HG03039 (cell line): ENCODE results near the gene TNFRSF12A.

Experiments used
- ATAC-seq: cut with Tn5 transposase; IDR thresholded peaks from one replicate; pipeline ENCODE4 v1.9.1; 2021; ENCODE audit warnings: mild to moderate bottlenecking, moderate library complexity; ENCODE audit not compliant: unreplicated experiment

The TNFRSF12A gene, protein sequence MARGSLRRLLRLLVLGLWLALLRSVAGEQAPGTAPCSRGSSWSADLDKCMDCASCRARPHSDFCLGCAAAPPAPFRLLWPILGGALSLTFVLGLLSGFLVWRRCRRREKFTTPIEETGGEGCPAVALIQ

DNA sequence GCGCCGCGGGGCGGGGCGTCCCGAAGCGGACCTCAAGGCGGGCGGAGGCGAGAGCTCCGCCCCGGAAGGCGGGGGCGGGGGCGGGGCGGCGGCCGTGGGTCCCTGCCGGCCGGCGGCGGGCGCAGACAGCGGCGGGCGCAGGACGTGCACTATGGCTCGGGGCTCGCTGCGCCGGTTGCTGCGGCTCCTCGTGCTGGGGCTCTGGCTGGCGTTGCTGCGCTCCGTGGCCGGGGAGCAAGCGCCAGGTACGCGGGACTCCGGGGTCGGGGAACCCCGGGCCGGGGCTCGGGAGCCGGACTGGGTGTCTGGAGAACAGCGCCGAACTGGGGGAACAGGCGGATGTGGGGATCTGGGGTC lies at the start of gene TNFRSF12A:
Gene TNFRSF12A (plus strand): TSS at position 122 of the 357 bp plus-strand sequence. CDS start 30 bp downstream, at position 152.
- ATAC-seq: no peak

DNA sequence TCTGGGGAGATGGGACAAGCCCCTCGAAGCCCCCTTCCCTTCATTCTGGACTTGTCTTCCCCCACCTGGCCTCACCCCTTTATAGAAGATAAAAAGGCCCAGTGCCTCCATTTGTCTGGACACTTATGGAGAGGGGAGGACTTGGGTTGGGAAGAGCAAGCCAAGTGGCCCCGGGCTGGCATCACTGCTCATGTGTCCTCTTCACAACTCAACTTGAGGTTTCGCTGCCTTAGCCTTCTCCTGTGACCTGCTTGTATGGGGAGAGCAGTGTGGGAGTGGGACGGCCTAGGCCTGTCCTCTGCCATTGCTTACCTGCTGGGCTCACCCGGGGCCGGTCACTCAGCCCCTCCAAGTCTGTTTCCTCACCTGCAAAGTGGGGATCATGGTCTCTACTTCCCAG lies 49.6 kb upstream of the TNFRSF12A start:
- ATAC-seq: no peak

DNA sequence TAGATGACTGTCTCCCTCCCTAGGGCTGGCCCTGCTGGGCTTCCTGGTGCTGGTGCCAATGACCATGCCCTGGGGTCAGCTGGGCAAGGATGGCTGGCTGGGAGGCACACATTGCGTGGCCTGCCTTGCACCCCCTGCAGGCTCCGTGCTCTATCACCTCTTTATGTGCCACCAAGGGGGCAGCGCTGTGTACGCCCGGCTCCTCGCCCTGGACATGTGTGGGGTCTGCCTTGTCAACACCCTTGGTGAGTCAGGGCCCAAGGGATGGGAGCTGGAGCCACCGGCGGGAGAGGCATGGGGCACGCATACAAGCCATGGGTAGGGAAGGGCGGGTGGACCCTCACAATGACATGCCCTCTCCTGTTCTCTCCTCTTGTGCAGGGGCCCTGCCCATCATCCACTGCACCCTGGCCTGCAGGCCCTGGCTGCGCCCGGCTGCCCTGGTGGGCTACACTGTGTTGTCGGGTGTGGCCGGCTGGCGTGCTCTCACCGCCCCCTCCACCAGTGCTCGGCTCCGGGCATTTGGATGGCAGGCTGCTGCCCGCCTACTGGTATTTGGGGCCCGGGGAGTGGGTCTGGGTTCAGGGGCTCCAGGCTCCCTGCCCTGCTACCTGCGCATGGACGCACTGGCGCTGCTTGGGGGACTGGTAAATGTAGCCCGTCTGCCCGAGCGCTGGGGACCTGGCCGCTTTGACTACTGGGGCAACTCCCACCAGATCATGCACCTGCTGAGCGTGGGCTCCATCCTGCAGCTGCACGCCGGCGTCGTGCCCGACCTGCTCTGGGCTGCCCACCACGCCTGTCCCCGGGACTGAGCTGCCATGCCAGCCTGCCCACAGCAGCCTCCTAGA lies 48.8 kb upstream of the TNFRSF12A start:
- ATAC-seq: no peak

DNA sequence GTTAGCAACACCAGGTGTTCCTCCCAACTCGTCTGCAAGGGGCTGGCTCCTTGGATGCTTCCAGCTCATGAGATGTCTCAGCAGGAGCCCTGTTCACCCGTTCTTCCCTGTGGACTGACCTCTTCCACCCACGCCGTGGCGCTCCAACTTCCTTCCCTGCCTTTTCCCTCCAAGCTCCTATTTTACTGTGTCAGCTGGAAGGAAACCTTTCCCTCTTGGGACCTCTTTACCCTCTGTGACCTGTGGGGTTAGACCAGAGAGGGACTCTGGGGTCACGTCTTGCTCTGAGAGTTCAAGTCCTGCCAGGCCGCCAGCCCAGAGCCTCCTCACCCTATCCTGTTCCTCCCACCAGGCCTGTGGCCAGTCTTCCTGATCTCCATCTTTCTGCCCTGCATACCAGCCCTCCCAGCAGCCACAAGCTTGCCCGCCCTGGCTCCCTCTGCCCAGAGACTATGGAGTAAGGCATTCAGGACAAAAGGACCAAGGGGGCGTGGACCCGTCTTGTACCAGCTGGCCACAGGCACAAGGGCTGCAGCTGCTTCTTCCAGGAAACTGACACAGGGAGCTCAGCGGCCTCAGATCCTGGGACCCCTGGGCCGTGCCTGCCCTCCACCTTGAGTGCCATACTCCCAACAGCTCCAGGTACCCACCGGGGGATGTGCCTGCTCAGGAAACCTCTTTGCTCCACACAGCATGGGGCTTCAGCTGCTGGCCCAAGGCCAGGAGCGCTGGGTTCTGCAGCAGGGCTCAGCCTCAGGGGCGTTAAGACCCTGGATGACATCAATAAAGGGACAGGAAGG lies 48.0 kb upstream of the TNFRSF12A start:
- no peak for ATAC-seq

DNA sequence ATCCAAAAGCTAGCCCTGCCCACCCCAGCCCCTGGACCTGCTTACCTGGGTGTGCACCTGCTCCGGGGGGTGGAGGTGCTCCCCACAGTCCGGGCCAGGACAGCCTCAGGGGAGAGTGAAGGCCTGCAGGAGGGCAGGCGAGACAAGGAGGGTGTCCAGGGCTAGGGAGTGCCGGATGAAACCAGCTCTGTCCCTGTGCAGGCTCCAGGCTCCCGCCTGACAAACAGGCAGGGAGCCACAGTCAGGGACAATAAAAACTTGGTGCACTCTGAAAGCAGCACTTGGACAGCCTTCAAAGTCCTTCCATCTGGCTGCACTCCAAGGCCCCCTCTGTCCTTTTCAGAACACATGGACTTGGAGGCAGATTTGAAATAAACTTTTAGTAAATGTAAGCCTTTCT lies 47.1 kb upstream of the TNFRSF12A start:
- ATAC-seq: no peak

DNA sequence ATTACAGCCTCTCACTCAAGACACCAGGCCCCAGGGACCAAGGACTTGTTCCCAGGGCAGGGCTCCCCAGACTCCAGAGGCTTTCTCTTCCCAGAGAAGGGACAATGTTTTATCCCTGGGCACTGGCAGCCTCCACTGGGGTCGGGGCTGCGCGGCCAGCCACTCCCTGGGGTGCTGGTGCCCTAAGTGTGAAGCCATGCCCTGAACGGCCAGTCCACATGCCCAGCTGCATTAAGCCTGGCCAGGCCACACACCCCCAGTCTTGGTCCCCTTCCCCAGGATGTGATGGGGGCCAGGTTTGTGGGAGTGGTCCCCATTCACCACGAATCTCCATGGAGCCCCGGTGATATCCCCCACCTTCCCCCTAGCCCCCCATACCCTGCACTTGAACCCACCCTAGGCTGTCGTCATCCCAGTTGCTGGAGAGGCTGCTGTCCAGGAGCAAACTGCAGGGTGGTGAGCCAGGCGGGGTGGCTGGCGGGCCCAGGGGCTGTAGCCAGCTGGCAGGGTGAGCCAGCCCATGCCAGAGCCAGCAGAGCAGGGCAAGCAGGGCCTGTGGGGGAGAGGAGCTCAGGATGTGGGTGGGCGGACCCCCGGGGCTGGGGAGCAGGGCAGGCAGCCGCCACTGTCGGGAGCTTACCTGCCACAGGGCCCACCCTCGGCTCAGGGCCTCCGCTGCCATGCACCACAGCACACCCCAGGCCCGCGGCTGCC lies 46.4 kb upstream of the TNFRSF12A start:
- ATAC-seq: no peak

DNA sequence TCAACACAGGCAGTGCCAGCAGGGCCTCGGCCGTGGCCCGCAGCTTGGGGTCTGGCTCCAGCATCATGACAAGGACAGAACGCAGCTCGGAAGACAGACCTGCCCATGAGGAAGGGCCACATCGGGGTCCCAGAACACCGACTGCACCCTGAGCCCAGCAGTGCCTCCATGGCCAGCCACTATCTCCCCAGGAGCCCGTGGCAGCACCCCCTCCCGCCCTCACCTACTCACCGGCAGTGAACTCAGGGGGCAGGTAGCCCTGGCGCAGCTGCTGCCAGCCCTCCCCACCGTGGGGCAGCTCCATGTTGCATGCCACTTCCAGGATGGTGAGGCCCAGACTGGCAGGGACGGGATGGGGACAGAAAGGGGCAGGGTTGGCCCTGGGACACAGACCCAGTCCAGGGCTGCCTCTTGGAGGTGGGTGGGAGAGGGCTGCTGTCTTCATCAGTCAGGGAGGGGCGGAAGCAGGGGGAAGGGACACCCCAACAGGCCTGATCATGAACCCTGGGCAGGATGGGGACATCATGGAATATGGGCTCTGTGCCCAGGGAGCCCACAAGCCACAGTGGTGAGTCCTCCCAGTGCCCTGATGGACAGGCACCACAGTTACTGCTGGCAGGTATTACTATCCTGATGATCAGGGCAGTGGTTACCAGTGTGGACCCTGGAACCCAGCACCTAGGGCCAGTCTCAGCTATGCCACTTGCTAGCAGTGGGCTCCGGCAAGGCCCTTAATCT lies 45.7 kb upstream of the TNFRSF12A start:
- no peak for ATAC-seq

DNA sequence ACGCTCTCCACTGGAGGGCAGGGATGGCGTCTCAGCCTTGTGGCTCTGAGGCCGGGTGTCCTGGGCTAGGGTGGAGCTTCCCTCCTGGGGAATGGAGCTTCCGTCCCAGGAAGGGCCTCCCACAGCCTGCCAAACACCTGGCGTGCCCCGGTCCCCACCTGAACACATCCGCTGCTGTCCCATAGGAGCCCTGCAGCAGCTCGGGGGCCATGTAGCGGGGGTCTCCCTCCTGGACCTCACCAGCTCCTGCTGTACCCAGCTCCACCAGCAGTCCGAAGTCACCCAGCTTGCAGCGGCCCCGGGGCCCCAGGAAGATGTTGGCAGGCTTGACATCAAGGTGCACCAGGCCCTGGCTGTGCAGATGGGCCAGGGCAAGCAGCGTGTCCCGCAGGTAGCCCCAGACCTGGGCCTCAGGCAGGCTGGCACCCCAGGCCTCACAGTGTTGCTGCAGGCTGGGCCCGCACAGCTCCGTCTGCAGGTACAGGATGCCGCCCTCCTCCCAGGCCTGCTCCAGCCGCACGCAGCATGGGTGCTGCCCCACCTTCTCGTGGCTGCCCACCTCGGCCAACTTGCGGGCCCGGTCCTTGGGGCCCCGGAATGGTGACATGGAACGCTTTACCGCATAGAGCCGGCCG lies 44.9 kb upstream of the TNFRSF12A start:
- ATAC-seq: no peak

DNA sequence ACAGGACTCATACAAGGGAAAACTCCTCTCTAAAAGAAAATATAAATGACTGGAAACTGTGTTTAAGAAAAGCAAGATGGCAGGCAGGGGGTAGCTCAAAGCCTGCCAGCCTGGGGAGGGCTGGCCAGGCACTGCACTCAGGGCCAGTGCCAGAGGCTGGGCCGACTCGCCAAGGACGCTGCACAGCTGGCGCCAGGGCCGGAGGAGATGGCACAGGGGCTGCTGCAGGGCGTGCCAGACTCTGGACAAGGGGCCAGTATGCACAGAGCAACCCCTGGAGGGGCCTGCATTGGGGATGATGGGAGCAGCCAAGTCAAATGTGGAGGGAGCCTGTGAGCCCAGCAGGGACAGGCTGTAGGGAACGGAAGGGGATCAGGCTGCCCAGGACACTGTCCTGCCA lies 44.0 kb upstream of the TNFRSF12A start:
- ATAC-seq: no peak

DNA sequence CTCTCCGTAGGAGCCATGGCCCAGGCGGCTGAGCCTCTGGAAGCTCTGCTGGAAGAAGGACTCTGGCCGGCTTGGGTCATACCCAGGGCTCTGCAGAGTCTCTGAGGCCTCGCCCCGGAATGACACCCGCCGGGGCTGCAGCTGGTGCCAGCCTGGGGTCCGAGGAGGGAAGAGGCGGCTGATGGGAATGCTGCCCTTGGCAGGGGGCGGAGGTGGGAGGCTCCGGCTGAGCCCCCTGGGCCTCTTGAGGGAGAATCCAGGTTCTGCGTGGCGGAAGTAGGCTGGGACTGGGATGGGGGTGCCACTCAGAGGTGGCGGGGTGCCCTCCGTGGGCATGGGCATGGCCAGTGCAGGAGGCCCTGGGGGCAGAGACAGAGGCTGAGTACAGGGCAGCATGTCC lies 43.5 kb upstream of the TNFRSF12A start:
- no peak for ATAC-seq

DNA sequence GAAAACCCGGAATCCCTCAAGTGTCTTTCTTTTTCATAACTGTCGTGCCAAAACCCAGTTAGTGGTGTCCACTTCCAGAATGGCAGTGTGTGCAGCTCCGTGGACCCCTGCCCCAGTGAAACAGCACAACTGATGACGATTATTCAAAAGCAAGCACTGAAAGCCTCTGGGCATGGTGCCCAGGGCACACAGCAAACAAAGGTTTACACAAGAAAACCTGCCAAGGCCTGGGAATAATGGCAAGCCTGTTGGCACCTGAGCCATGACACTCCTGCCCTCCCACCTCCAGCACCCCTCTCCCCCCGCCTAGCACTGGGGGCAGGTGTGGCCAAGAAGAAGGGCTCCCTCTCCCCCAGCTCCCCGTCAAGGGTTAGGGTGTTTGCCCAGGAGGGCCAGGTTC lies 42.7 kb upstream of the TNFRSF12A start:
- no peak for ATAC-seq

DNA sequence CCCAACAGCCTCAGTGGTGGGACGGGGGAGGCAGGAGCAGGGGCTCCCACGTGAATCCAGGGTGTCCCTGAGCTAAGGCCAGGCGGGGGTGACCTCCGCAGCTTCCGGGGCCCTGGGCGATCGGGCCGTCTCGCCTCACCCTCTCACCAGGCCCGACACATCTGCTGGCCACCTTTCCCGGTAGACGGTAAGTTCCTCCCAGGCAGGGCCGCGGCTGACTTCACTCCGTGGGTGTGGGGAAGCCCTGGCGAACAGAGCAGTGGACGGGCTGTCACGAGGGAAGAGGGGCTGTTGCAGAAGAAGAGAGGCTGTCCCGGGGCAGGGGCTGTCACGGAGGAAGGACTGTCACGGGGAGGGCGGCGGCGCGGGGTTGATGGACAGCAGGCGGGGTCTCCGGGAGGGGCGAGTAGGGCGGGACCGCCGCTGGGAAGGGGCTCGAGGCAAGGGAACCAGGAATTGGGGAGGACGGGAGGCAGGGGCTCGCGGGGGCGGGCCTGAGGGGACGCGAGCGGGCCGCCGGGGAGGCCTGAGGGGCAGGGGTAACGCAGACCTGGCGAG lies 40.4 kb upstream of the TNFRSF12A start:
- ATAC-seq: peak; percentile 2

DNA sequence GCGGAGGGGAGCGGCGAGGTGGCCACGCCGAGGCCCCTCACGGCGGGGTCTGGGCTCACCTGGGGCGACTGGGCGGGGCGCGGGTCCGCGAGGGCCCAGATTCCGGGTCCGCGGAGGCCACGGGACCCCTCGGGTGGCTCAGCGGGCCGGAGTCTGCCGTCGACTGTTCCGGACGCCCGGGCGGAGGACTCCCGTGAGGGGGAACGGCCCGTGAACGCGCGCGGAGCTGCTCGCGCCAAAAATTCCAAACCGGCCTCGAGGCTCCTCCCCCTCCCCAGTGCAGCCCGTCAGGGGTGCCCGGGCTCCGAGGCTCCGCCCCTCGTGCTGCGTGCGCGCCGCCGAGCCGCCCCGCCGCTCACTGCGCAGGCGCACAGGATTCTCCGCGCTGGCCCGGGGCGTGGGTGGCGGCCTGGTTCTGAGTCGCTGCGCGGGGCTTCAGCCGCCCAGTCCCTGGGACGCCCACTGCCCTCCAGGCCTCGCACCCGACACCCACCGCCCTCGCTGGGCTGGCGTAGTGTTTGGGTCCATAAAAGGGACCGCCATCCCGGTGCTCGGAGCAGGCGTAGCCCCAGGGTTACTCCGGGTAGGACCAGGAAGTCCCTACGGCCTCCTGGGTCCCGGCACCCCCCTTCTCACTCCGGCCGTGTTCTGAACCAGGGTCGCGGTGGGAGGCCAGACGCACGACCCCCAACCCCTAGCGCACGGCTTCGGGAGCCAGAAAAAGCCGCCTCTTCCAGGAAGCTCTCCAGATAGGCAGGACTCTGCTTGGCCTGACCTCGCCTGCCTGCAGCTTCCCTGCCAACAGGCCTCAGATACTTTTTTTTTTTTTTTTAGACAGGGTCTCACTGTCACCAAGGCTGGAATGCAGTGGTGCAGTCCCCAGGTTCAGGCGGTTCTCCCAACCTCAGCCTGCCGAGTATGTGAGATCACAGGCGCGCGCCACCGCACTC lies 39.7 kb upstream of the TNFRSF12A start, which contains the start of gene PKMYT1:
Gene PKMYT1 (minus strand): TSS at position 220 of the 950 bp plus-strand sequence. CDS start 789 bp downstream, outside the sequence.
- peak; percentile 51 for ATAC-seq

DNA sequence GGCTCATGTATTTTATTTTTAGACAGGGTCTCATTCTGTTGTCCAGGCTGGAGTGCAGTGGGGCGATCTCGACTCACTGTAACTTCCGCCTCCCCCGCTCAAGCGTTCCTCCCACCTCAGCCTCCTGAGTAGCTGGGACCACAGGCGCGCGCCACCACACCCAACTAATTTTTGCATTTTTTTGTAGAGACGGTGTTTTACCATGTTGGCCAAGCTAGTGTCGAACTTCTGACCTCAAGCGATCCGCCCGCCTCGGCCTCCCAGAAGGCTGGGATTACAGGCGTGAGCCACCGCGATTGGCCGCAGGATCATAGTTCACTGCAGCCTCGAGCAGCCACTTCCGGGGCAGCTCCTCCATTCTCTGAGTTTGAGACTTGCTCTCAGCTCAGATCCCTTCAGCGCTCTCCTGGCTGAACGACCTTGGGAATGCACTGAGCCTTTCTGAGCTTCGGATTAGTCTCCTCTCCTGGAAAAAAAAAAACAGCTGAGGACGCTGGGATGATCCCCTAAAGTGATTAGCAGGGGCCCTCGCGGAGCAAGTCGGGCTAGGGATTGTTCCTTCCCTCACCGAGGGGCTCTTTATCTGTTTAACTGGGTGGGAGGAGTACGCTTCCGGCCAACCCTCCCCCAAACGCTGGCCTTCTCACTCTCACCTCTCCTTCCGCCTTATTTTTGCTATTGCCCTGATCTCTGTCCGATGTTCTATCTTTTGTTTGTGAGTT lies 38.8 kb upstream of the TNFRSF12A start:
- no peak for ATAC-seq

DNA sequence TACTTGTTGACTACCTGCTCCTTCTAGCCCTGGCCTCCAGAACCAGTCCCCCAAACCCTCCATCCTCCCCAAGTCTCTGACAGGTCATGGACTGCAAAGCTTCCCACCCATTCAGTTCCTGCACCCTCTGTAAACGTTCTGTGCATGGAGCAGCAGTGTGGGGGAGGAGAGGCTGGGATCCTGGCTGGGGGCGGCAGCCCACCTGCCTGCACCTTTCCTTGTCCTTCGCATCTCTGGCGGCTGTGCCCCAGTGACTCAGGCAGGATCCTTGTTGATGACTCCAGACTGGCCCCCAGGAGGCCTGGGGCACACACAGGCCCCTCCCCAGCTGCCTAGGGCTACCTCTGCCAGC lies 38.3 kb upstream of the TNFRSF12A start:
- ATAC-seq: no peak

DNA sequence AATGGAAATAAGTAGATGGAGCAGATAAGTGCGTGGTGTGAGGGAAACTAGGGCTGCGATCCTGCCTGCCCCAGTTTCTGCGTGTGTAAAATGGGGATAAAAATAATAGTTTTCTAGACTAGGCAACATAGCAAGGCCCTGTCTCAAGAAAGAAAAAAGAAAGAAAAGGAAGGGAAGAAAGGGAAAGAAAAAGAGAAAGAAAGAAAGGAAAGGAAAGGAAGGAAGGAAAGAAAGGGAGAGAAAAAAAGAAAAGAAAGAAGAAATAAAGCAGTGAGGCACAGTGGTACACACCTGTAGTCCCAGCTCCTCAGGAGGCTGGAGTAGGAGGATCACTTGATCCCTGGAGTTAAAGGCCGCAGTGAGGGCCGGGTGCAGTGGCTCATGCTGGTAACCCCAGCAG lies 37.8 kb upstream of the TNFRSF12A start:
- ATAC-seq: no peak

DNA sequence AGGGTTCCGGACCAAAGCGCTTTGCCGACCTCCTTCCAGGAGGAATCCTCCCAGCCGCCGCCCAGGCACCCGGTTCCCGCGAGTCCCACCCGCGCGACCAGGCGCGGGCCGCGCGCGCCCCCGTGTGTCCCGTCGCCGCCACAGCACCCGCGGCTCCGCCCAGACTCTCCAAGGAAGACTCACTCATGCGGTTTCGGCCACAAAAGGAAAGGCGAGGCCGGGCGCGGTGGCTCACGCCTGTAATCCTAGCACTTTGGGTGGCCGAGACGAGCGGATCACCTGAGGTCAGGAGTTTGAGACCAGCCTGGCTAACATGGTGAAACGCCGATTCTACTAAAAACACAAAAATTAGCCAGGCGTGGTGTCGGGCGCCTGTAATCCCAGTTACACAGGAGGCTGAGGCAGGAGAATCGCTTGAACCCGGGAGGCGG lies 36.4 kb upstream of the TNFRSF12A start:
- ATAC-seq: no peak

DNA sequence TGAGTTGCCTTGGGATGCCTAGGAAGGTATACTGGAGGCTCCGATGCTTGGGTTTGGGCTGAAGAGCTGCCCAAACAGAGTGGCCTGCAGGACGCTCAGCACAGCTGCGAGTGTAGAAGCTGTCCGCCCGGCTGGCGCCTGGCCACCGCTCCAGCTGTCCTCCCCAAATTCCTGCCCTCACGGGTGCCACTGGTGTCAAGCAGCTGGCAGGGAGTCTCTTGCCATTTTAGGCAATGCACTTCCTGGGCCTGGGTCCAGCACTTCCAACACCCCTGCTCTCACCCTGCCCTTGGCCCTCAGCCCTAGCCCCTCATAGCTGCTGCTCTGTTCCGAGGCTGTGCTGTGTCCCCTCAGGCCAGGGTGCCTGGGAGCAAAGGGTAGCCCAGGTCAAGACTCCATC lies 34.7 kb upstream of the TNFRSF12A start:
- no peak for ATAC-seq
